ENCODE data around the gene AKAP6.

AKAP6 gene

DNA sequence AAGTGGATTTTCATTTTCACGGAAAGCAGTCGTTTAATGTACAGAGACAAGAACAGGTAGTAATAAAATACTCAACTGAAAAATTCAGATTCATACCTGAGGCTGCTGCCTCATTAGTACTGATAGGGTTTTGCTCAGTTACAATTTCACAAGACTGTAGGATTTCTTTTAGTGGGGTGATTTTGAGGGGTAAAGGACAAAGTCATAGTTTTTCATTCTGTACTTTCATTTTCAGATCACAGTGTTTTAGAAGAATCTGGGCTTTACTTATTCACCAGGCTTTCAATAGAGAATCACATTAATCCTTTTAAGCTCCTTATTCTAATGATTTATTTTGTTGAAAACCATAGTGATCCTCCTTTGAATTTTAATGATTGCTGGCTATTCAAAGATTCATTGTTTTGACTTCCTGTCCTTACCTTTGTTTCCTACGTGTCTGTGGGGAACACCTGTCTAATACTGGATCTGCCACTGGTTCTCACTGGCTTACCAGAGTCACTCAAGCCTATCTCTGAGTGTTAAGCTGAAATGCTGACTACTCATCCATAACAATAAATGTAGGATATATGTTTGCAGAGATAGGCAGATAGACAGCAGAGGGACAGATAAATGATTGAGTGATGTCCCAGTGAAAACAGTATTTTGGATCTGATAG is 365.8 kb downstream of the AKAP6 start:
- TF ChIP-seq, protein P1, sequence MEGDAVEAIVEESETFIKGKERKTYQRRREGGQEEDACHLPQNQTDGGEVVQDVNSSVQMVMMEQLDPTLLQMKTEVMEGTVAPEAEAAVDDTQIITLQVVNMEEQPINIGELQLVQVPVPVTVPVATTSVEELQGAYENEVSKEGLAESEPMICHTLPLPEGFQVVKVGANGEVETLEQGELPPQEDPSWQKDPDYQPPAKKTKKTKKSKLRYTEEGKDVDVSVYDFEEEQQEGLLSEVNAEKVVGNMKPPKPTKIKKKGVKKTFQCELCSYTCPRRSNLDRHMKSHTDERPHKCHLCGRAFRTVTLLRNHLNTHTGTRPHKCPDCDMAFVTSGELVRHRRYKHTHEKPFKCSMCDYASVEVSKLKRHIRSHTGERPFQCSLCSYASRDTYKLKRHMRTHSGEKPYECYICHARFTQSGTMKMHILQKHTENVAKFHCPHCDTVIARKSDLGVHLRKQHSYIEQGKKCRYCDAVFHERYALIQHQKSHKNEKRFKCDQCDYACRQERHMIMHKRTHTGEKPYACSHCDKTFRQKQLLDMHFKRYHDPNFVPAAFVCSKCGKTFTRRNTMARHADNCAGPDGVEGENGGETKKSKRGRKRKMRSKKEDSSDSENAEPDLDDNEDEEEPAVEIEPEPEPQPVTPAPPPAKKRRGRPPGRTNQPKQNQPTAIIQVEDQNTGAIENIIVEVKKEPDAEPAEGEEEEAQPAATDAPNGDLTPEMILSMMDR (IDR thresholded peaks at IDR 0.05; ENCODE audit: low read depth, low read length), result no peak
- no peak overlapping the region for H3K4me3 ChIP-seq (ENCODE audit: low read depth, low read length)

DNA sequence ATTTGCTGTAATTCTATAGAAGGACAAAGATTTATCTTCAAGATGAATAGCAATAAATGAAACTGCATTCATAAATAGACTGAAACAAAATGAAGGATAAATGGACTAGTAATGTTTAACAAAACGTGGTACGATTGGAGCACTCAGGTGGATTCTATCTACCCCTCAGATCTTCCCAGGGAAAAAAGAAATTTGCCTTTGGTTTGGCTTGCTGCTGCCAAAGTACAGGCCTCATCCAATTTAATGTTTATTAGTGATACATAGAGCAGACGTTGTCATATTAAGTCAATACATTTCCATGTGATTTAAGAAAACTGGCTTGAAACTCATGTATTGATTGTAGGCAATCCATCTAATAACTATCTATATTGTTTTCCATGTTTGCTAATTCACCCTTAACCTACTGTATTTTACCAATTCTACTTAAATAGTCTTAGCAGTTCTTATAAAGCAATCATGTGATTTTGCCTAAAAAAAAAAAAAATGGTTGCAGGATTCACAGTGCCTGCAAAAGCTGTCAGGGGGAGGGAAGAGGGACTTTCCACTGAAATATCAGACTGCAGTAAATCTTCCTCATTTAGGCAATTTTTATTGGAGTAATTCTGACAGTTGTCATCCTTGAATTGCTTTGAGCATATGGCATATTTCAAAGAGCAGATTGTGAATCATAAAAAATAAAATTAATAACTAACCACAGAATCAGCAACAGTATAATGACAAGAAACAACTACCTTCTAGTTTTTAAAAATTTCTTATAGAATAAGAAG is 367.4 kb downstream of the AKAP6 start:
- TF ChIP-seq, protein P1 (IDR thresholded peaks at IDR 0.05; ENCODE audit: low read depth, low read length), result no peak
- no peak overlapping the region for H3K4me3 ChIP-seq (ENCODE audit: low read depth, low read length)

GRCh38 chr14:32697114-32697513 is 368.0 kb downstream of the AKAP6 start:
- H3K4me3 ChIP-seq (ENCODE audit: low read depth, low read length), result no peak overlapping the region
- TF ChIP-seq, protein P1 (IDR thresholded peaks at IDR 0.05; ENCODE audit: low read depth, low read length), result no peak

- no peak overlapping the region for H3K4me3 ChIP-seq (ENCODE audit: low read depth, low read length)
- TF ChIP-seq, protein P1 (IDR thresholded peaks at IDR 0.05; ENCODE audit: low read depth, low read length), result no peak
These were observed 368.6 kb downstream of the AKAP6 start for GRCh38 chr14:32697704-32698103.

DNA sequence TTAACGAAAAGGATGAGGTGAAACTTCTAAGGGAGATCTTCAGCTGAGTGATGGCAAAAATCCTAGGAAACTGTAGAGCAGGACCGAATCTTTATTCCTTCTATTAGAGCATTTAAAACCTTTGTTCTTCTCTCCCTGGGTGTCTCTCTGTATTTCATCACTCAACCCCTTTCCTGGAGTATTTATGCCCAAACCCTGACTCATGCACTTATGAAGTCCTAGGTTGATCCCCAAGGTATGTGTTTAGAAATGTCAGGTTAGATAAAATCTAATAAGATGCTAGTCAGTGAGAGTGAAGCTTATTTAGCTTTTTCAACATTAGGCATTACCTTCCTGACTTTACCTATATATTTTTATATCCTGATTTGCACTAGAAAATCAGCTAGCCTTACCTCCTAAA is 369.7 kb downstream of the AKAP6 start:
- TF ChIP-seq, protein P1 (IDR thresholded peaks at IDR 0.05; ENCODE audit: low read depth, low read length), result no peak
- H3K4me3 ChIP-seq (ENCODE audit: low read depth, low read length), result no peak overlapping the region

DNA sequence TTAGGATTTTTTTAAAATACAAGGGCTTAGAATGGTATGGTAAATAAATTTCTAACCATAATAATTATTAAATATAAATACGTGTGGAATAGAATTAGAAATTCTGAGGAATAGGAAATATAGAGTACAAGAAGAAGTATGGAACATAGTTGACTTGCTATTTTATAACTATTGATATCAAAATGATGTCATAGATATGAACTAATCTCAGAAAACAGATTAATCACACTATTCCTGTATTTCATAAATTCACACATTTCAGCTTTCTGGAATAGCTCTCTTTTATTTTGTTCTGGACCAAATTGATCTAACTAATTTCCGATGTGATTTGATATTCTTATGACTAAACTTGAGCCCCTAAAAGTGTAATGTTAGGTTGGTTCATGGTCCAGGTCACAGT is 372.4 kb downstream of the AKAP6 start:
- no peak overlapping the region for H3K4me3 ChIP-seq (ENCODE audit: low read depth, low read length)
- TF ChIP-seq, protein P1 (IDR thresholded peaks at IDR 0.05; ENCODE audit: low read depth, low read length), result no peak

DNA sequence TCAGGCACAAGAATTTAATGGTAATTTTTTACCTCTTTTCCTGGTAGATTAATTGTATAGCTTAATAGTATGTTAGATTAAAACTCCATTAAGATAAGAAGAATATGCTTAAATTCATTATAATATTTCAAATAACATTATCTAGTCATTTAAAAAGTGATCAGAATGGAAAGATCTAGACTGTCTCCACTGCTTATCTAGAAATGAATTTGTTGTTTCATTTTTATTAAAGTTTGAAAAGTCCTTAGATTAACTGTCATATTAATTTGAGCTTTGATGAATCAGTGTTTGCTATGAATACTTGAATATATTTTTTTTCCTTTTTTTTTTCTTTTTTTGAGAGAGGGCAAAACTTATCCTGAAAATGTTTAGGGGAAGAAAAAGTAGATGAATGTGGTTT is 373.0 kb downstream of the AKAP6 start:
- no peak overlapping the region for H3K4me3 ChIP-seq (ENCODE audit: low read depth, low read length)
- TF ChIP-seq, protein P1 (IDR thresholded peaks at IDR 0.05; ENCODE audit: low read depth, low read length), result no peak
